Measurements from ENCODE around the gene HIPK2. TPM values are rescaled to one million over a fixed set of nuclear protein-coding genes. Genes with fewer than 3 reads are reported as not detected.

The HIPK2 gene
- polyA plus RNA-seq, 3 donors: 1.6 to 12.1 (median 3.0) TPM

- H3K4me1 Mint-ChIP-seq: peaks cover 9% of the 10 kb centered on the region
- WGBS (ENCODE audit: insufficient coverage): no CpG with 5 or more reads among the region's 8 CpGs
These were observed 241.6 kb downstream of the HIPK2 start for GRCh38 chr7:139536152-139536551.

GRCh38 chr7:139534966-139535651 lies 242.7 kb downstream of the HIPK2 start:
- H3K4me1 ChIP-seq (ENCODE audit: control insufficient read depth in 1 of 2, insufficient read depth in 2 of 2, low read length in 2 of 2): no peaks in the 10 kb centered on the region
- DNase-seq: no peak
- H3K27ac ChIP-seq (ENCODE audit: low read depth in 1 of 2, low read length in 2 of 2): no peak overlapping the region
- no peaks in the 10 kb centered on the region for H3K79me2 ChIP-seq (ENCODE audit: insufficient read depth, low read length)
- no peaks in the 10 kb centered on the region for H3K36me3 ChIP-seq (replicated peaks in 1 of 2; ENCODE audit: control insufficient read depth in 1 of 2, insufficient read depth in 2 of 2, low read length in 2 of 2)
- no peak overlapping the region for H3K4me2 ChIP-seq (replicated peaks; ENCODE audit: extremely low read depth, low read length, poor library complexity, severe bottlenecking)
- H2AFZ ChIP-seq (ENCODE audit: insufficient read depth, low read depth, low read length, poor library complexity, severe bottlenecking): no peak overlapping the region
- H4K20me1 ChIP-seq (ENCODE audit: insufficient read depth, low read length): no peaks in the 10 kb centered on the region
- H3K27ac Mint-ChIP-seq: no peak overlapping the region
- peaks cover 2 to 6% (median 5%) of the 10 kb centered on the region in 3 donors for H3K27me3 Mint-ChIP-seq (ENCODE audit: low read depth in 3 of 3)
- no CpG with 5 or more reads among the region's 7 CpGs for WGBS (ENCODE audit: insufficient coverage)
- no peak overlapping the region for H3K9ac ChIP-seq (ENCODE audit: insufficient read depth, low read length, poor library complexity, severe bottlenecking)
- no peak for TF ChIP-seq CTCF (IDR thresholded peaks at IDR 0.05)
- H3K9me3 ChIP-seq (replicated peaks in 1 of 2; ENCODE audit: control insufficient read depth in 1 of 2, insufficient read depth in 1 of 2, low read length in 2 of 2): no peaks in the 10 kb centered on the region
- H3K9me3 Mint-ChIP-seq: peaks cover 0 to 5% (median 1%) of the 10 kb centered on the region in 7 donors
- peaks cover 9% of the 10 kb centered on the region for H3K4me1 Mint-ChIP-seq
- no peak overlapping the region for H3K4me3 Mint-ChIP-seq
- no peak overlapping the region for H3K4me3 ChIP-seq (replicated peaks in 1 of 3; ENCODE audit: low read depth in 2 of 3, low read length in 3 of 3)
- H3K27me3 ChIP-seq (ENCODE audit: control insufficient read depth in 2 of 2, insufficient read depth in 2 of 2, low read length in 2 of 2): no peaks in the 10 kb centered on the region
- H3K36me3 Mint-ChIP-seq: no peaks in the 10 kb centered on the region
- intact Hi-C loops (cut with micrococcal nuclease): no loop called here

More at GRCh38 chr7:139536152-139536551, 241.6 kb downstream of the HIPK2 start:
- Histone ChIP-seq H3K4me1 (ENCODE audit: control insufficient read depth in 1 of 2, insufficient read depth in 2 of 2, low read length in 2 of 2) (no peaks in the 10 kb centered on the region), H3K27me3 (ENCODE audit: control insufficient read depth in 2 of 2, insufficient read depth in 2 of 2, low read length in 2 of 2) (no peaks in the 10 kb centered on the region), H3K9ac (ENCODE audit: insufficient read depth, low read length, poor library complexity, severe bottlenecking) (no peak overlapping the region), H3K4me2 (replicated peaks; ENCODE audit: extremely low read depth, low read length, poor library complexity, severe bottlenecking) (no peak overlapping the region), H3K36me3 (replicated peaks in 1 of 2; ENCODE audit: control insufficient read depth in 1 of 2, insufficient read depth in 2 of 2, low read length in 2 of 2) (no peaks in the 10 kb centered on the region), H2AFZ (ENCODE audit: insufficient read depth, low read depth, low read length, poor library complexity, severe bottlenecking) (no peak overlapping the region), H3K9me3 (replicated peaks in 1 of 2; ENCODE audit: control insufficient read depth in 1 of 2, insufficient read depth in 1 of 2, low read length in 2 of 2) (no peaks in the 10 kb centered on the region), H3K4me3 (replicated peaks in 1 of 3; ENCODE audit: low read depth in 2 of 3, low read length in 3 of 3) (no peak overlapping the region), H3K79me2 (ENCODE audit: insufficient read depth, low read length) (no peaks in the 10 kb centered on the region), H3K27ac (ENCODE audit: low read depth in 1 of 2, low read length in 2 of 2) (no peak overlapping the region), H4K20me1 (ENCODE audit: insufficient read depth, low read length) (no peaks in the 10 kb centered on the region)
- Mint-ChIP-seq H3K4me3 (no peak overlapping the region), H3K27ac (no peak overlapping the region), H3K27me3 (ENCODE audit: low read depth in 3 of 3) (peaks cover 2 to 6% (median 5%) of the 10 kb centered on the region in 3 donors), H3K36me3 (no peaks in the 10 kb centered on the region), H3K9me3 (peaks cover 0 to 5% (median 0%) of the 10 kb centered on the region in 7 donors)
- intact Hi-C loops (cut with micrococcal nuclease): no loop called here
- no peak for DNase-seq
- TF ChIP-seq CTCF (IDR thresholded peaks at IDR 0.05): no peak

All from CD14-positive monocyte (primary cell).